Measurements from ENCODE around the gene EIF4H.

DNA sequence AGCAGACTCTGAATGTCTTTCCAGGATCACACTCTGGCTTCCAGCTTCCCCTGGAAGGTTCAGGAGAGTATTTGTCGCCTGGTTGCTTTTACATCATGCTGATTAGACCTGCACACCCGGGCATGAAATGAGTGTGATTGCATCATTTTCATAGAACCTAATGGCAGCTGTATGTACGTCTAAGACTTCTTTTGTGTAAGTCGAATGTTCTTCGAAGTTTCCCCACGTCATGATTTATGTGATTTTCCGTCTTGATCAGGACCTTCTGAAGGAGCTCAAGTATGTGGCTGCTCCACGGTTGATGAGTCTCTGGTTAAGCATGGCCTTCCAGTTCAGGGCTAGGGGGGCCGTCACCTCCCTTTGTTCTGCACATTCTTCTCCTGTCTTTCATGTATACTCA is 4.5 kb downstream of the EIF4H start:
- TF ChIP-seq GATA3 (IDR thresholded peaks at IDR 0.05; ENCODE audit: low read depth, low read length) (no peak), GATA2 (IDR thresholded peaks at IDR 0.05; ENCODE audit: low read depth, low read length) (no peak)

Data from SH-SY5Y (cell line).